Type B pancreatic cell (in vitro differentiated cells): Measurements from ENCODE around the gene SEC61A2. TPM values are rescaled to one million over a fixed set of nuclear protein-coding genes. Genes with fewer than 3 reads are reported as not detected.

Experiments used
- DNase-seq: peaks from one replicate; pipeline ENCODE4 v3.0.0; 2021; ENCODE audit warnings: mixed read lengths; ENCODE audit not compliant: unreplicated experiment; ENCODE audit errors: extremely low spot score
- H3K27ac Mint-ChIP-seq: 2 replicates; pipeline ENCODE4 v1.8.0; 2021; ENCODE audit warnings: mild to moderate bottlenecking, mixed read lengths
- H3K27me3 Mint-ChIP-seq: 2 replicates; pipeline ENCODE4 v1.8.0; 2021; ENCODE audit warnings: mixed read lengths
- H3K36me3 Mint-ChIP-seq: 2 replicates; pipeline ENCODE4 v1.8.0; 2021; ENCODE audit warnings: mixed read lengths
- H3K4me1 Mint-ChIP-seq: one replicate; pipeline ENCODE4 v1.8.0; 2021; ENCODE audit warnings: mixed read lengths; ENCODE audit not compliant: unreplicated experiment
- H3K4me3 Mint-ChIP-seq: 2 replicates; pipeline ENCODE4 v1.8.0; 2021; ENCODE audit warnings: mild to moderate bottlenecking, mixed read lengths
- H3K9me3 Mint-ChIP-seq: 2 replicates; pipeline ENCODE4 v1.8.0; 2021; ENCODE audit warnings: mixed read lengths
- total RNA-seq: library from RNA; stranded (reverse); gene quantifications from 2 replicates; pipeline ENCODE4 v1.2.1, GENCODE V29; 2021; ENCODE audit warnings: low replicate concordance
- TF ChIP-seq, protein P1 (sequence below): fragments of 200-600 bp; sonication (generic); conservative IDR thresholded peaks from 2 replicates; pipeline ENCODE4 v1.5.0; 2021; ENCODE audit warnings: antibody characterized with exemption, mild to moderate bottlenecking

SEC61A2 gene
- total RNA-seq, 1 donor from 2014 or later: 26.3 TPM

GRCh38 chr10:12186323-12186722 is 56.8 kb downstream of the SEC61A2 start:
- Mint-ChIP-seq H3K36me3 (no peaks in the 10 kb centered on the region), H3K4me3 (no peak overlapping the region)
- DNase-seq: no peak

GRCh38 chr10:12187321-12187905 is 57.9 kb downstream of the SEC61A2 start:
- no peak for DNase-seq
- Mint-ChIP-seq H3K27me3 (no peaks in the 10 kb centered on the region), H3K9me3 (no peaks in the 10 kb centered on the region), H3K36me3 (no peaks in the 10 kb centered on the region), H3K27ac (no peak overlapping the region), H3K4me1 (no peaks in the 10 kb centered on the region), H3K4me3 (no peak overlapping the region)
- TF ChIP-seq, protein P1, sequence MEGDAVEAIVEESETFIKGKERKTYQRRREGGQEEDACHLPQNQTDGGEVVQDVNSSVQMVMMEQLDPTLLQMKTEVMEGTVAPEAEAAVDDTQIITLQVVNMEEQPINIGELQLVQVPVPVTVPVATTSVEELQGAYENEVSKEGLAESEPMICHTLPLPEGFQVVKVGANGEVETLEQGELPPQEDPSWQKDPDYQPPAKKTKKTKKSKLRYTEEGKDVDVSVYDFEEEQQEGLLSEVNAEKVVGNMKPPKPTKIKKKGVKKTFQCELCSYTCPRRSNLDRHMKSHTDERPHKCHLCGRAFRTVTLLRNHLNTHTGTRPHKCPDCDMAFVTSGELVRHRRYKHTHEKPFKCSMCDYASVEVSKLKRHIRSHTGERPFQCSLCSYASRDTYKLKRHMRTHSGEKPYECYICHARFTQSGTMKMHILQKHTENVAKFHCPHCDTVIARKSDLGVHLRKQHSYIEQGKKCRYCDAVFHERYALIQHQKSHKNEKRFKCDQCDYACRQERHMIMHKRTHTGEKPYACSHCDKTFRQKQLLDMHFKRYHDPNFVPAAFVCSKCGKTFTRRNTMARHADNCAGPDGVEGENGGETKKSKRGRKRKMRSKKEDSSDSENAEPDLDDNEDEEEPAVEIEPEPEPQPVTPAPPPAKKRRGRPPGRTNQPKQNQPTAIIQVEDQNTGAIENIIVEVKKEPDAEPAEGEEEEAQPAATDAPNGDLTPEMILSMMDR: no peak

More at GRCh38 chr10:12186323-12186722, 56.8 kb downstream of the SEC61A2 start:
- TF ChIP-seq, protein P1: no peak
- Mint-ChIP-seq H3K4me1 (no peaks in the 10 kb centered on the region), H3K9me3 (no peaks in the 10 kb centered on the region), H3K27ac (no peak overlapping the region), H3K27me3 (no peaks in the 10 kb centered on the region)

DNA sequence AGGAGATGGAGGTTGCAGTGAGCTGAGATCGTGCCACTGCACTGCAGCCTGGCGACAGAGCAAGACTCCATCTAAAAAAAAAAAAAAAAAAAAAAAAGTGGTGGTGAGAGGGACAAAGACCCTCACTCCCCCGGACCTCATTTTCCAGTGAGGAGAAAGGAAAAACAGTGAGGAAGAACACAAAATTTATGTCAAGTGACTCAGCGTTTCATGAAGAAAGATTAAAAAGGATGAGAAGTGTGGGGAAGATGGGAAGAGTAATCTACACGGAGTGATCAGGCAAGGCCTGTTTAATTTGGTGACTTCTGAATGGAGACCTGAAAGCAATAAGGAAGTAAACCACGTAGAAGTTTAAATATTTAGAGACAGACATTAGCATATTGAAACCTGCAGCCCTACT is 59.2 kb downstream of the SEC61A2 start:
- Mint-ChIP-seq H3K36me3 (no peaks in the 10 kb centered on the region), H3K27ac (no peak overlapping the region), H3K9me3 (no peaks in the 10 kb centered on the region)

DNA sequence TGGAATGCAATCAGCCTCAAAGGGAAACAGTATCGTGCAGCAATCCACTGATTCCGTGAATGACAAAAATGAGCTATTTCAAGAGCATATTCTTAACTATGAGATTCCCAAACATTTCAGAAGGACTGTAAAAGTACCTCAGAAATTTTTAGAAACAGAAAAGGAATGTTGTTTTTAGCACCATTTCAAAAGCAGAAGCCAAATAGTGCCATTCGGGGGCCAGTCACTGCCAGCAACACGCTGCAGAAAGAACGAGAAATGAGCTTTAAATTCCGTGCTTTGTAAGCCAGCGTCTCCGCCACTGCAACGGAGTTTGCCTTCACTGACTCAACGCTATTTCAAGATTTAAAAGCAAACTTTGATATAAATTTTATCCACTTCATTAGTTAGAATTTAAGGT is 59.9 kb downstream of the SEC61A2 start:
- no peaks in the 10 kb centered on the region for H3K27me3 Mint-ChIP-seq
- no peaks in the 10 kb centered on the region for H3K36me3 Mint-ChIP-seq
- H3K27ac Mint-ChIP-seq: no peak overlapping the region
- no peak for DNase-seq
- TF ChIP-seq, protein P1: no peak
- H3K9me3 Mint-ChIP-seq: no peaks in the 10 kb centered on the region
- H3K4me1 Mint-ChIP-seq: peaks cover 13% of the 10 kb centered on the region
- H3K4me3 Mint-ChIP-seq: no peak overlapping the region

More for the DNA sequence above, 59.2 kb downstream of the SEC61A2 start:
- no peaks in the 10 kb centered on the region for H3K27me3 Mint-ChIP-seq
- no peak overlapping the region for H3K4me3 Mint-ChIP-seq
- H3K4me1 Mint-ChIP-seq: peaks cover 8% of the 10 kb centered on the region
- TF ChIP-seq, protein P1: no peak
- no peak for DNase-seq

- peaks cover 3% of the 10 kb centered on the region for H3K36me3 Mint-ChIP-seq
- TF ChIP-seq, protein P1: no peak
- no peak for DNase-seq
- no peaks in the 10 kb centered on the region for H3K27me3 Mint-ChIP-seq
- no peaks in the 10 kb centered on the region for H3K9me3 Mint-ChIP-seq
- no peak overlapping the region for H3K4me3 Mint-ChIP-seq
- H3K4me1 Mint-ChIP-seq: peaks cover 23% of the 10 kb centered on the region
- H3K27ac Mint-ChIP-seq: no peak overlapping the region
Measured at GRCh38 chr10:12191715-12192114, 62.2 kb downstream of the SEC61A2 start.
